Left colon (tissue), 2 donors: ENCODE measurements around the gene TRAPPC12. TPM values are rescaled to one million over a fixed set of nuclear protein-coding genes. Genes with fewer than 3 reads are reported as not detected.

Experiments used
- ATAC-seq: fragments of 200-7000 bp; cut with Tn5 transposase; one replicate; pipeline ENCODE4 v1.9.1; 2020; ENCODE audit warnings: mild to moderate bottlenecking, moderate library complexity
- DNase-seq, 2 donors: peaks; one replicate each; pipeline ENCODE4 v3.0.0-alpha.2; 2020
- intact Hi-C, 2 donors: fragments of 100-400 bp; cut with DNase I in 1 of 2; cut with micrococcal nuclease in 1 of 2; formaldehyde crosslinking; loops; one replicate each; pipeline versions ENCODE4 v1.11.2 to v1.14.0; 2022; cut with DNase I, micrococcal nuclease
- total RNA-seq, 2 donors: library from RNA; stranded (reverse); fragmentation: NEBNext Ultra II Directional; extraction: Animal tissue kit (Norgen Biotek cat#: 25700); gene quantifications; one replicate each; pipeline ENCODE4 v1.2.1, GENCODE V29; 2021
- donor health status: DM: no; HTN: no; CAD: no.
- donor health status: DM: yes; HTN: yes; CAD: no.

Gene TRAPPC12
- total RNA-seq, 2 donors from 2014 or later: 74.2 to 105 TPM

- ATAC-seq (no peak), DNase-seq (no peak)
- intact Hi-C loops: no loop called here
Observed at GRCh38 chr2:3399829-3400228, 20.3 kb downstream of the TRAPPC12 start.

- intact Hi-C loops: no loop called here
- DNase-seq (no peak), ATAC-seq (no peak)
Observed at GRCh38 chr2:3403587-3404334, 24.3 kb downstream of the TRAPPC12 start.

GRCh38 chr2:3404349-3404894 lies 24.9 kb downstream of the TRAPPC12 start:
- no peak for DNase-seq
- intact Hi-C loops: no loop called here
- no peak for ATAC-seq

- no peak for DNase-seq
- ATAC-seq: no peak
- intact Hi-C loops: no loop called here
Observed at GRCh38 chr2:3405307-3405706, 25.8 kb downstream of the TRAPPC12 start.

GRCh38 chr2:3405876-3406275 lies 26.4 kb downstream of the TRAPPC12 start:
- ATAC-seq (no peak), DNase-seq (no peak)
- intact Hi-C loops: no loop called here

GRCh38 chr2:3406501-3406900 lies 27.0 kb downstream of the TRAPPC12 start:
- ATAC-seq (no peak), DNase-seq (no peak)
- intact Hi-C loops: no loop called here

- DNase-seq (no peak), ATAC-seq (no peak)
- intact Hi-C loops: no loop called here
Observed at GRCh38 chr2:3408781-3409180, 29.3 kb downstream of the TRAPPC12 start.

GRCh38 chr2:3409627-3410170 lies 30.2 kb downstream of the TRAPPC12 start:
- ATAC-seq (no peak), DNase-seq (no peak)
- intact Hi-C loops: no loop called here

GRCh38 chr2:3411103-3411502 lies 31.6 kb downstream of the TRAPPC12 start:
- intact Hi-C loops: no loop called here
- DNase-seq (no peak), ATAC-seq (no peak)

GRCh38 chr2:3413697-3414096 lies 34.2 kb downstream of the TRAPPC12 start:
- intact Hi-C loops: no loop called here
- DNase-seq: no peak
- peak; percentile 64 for ATAC-seq

GRCh38 chr2:3414133-3414860 lies 34.8 kb downstream of the TRAPPC12 start:
- no peak for DNase-seq
- no peak for ATAC-seq
- intact Hi-C loops: no loop called here

GRCh38 chr2:3418766-3419404 lies 39.4 kb downstream of the TRAPPC12 start:
- DNase-seq: no peak
- ATAC-seq: no peak
- intact Hi-C loops: no loop called here

GRCh38 chr2:3420076-3420768 lies 40.7 kb downstream of the TRAPPC12 start:
- intact Hi-C loops: no loop called here
- DNase-seq (no peak), ATAC-seq (no peak)

- intact Hi-C loops: no loop called here
- ATAC-seq (no peak), DNase-seq (no peak)
Observed at GRCh38 chr2:3420769-3421397, 41.4 kb downstream of the TRAPPC12 start.

GRCh38 chr2:3421580-3421979 lies 42.1 kb downstream of the TRAPPC12 start:
- DNase-seq (no peak), ATAC-seq (no peak)
- intact Hi-C loops: no loop called here

GRCh38 chr2:3422161-3422779 lies 42.8 kb downstream of the TRAPPC12 start:
- DNase-seq (no peak), ATAC-seq (no peak)
- intact Hi-C loops: no loop called here

GRCh38 chr2:3423492-3424170 lies 44.1 kb downstream of the TRAPPC12 start:
- peak; percentile 77 for ATAC-seq
- peak; percentile 40 to 79 for DNase-seq
- intact Hi-C loops: no loop called here
